ENCODE measurements around the gene ACSM2B. TPM values are rescaled to one million over a fixed set of nuclear protein-coding genes. Genes with fewer than 3 reads are reported as not detected.
"Not testable (repeated sequence)": the region's sequence is repeated elsewhere in the genome, so short reads cannot be mapped to it uniquely, and the experiment has no call there.

The ACSM2B gene
- total RNA-seq, 1 experiment from 2014 or later = not detected

DNA sequence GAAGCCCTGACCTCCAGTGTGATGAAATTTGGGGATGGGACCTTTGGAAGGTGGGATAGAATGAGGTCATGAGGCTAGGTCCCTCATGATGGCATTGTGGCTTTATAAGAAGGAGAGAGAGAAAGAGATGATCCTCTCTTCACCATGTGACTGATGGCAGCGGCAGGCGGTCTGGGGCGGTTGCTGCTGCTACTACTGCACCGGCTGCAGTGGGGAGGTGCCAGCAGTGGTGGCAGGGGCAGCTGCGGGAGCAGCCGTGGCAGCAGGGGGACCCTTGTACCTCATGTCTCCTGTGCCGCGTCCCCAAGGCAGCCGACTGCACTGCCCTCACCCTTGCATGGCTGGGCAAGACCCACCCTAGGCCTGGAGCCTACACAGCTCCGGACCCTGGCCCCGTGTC is 84.7 kb downstream of the ACSM2B start:
- RAD21 ChIA-PET (ENCODE audit: low non-redundant PET in 1 of 2, low total read pairs in 2 of 2, uncharacterized antibody in 2 of 2, unreplicated experiment in 2 of 2); H3K4me1 ChIP-seq (ENCODE audit: control insufficient read depth in 1 of 2, insufficient read depth in 2 of 2, low read length in 2 of 2); POLR2A ChIA-PET; H4K20me1 ChIP-seq (ENCODE audit: insufficient read depth); H3K27ac ChIP-seq (ENCODE audit: low read depth, low read length); intact Hi-C loops (cut with micrococcal nuclease); H3K79me2 ChIP-seq (ENCODE audit: insufficient read depth, low read length); H3K4me3 ChIP-seq (replicated peaks in 1 of 2; ENCODE audit: low read depth in 1 of 2, low read length in 2 of 2); H3K9ac ChIP-seq (ENCODE audit: low read length); ATAC-seq; H3K9me2 ChIP-seq (ENCODE audit: insufficient read depth); H3K27me3 ChIP-seq (ENCODE audit: insufficient read depth, low read length); H3K9me3 ChIP-seq (ENCODE audit: control insufficient read depth in 1 of 2, insufficient read depth in 1 of 2, low read depth in 1 of 2, low read length in 2 of 2); H3K4me2 ChIP-seq (ENCODE audit: low read length); H2AFZ ChIP-seq (ENCODE audit: low read depth, low read length, poor library complexity, severe bottlenecking); DNase-seq (ENCODE audit: low read depth, low spot score); BruUV-seq (replicated peaks); CTCF ChIA-PET; H3K36me3 ChIP-seq (ENCODE audit: control insufficient read depth in 1 of 2, insufficient read depth in 2 of 2, low read length in 2 of 2): not testable (repeated sequence)

DNA sequence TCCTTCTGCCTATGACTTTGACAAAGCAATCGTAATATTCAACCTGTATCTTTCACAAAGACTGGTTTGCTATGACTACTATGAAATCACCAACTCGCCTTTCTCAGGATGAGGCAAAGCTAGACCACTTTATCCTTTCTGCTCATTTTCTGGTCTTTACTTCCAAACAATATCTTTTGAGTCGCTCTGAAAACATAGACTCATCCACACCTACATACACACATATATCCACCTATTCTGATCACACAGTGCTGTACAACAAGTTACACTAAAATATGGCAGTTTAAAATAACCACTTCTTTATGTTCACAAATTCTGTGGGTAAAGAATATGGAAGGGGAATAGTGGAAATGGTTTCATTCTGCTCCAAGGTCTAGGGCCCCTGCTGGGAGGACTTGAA is 85.2 kb downstream of the ACSM2B start:
- CTCF ChIA-PET; ATAC-seq; H3K4me3 ChIP-seq (replicated peaks in 1 of 2; ENCODE audit: low read depth in 1 of 2, low read length in 2 of 2); H3K79me2 ChIP-seq (ENCODE audit: insufficient read depth, low read length); H3K27me3 ChIP-seq (ENCODE audit: insufficient read depth, low read length); intact Hi-C loops (cut with micrococcal nuclease); DNase-seq (ENCODE audit: low read depth, low spot score); H2AFZ ChIP-seq (ENCODE audit: low read depth, low read length, poor library complexity, severe bottlenecking); RAD21 ChIA-PET (ENCODE audit: low non-redundant PET in 1 of 2, low total read pairs in 2 of 2, uncharacterized antibody in 2 of 2, unreplicated experiment in 2 of 2); H3K9me3 ChIP-seq (ENCODE audit: control insufficient read depth in 1 of 2, insufficient read depth in 1 of 2, low read depth in 1 of 2, low read length in 2 of 2); H3K9me2 ChIP-seq (ENCODE audit: insufficient read depth); H3K27ac ChIP-seq (ENCODE audit: low read depth, low read length); H3K4me1 ChIP-seq (ENCODE audit: control insufficient read depth in 1 of 2, insufficient read depth in 2 of 2, low read length in 2 of 2); H4K20me1 ChIP-seq (ENCODE audit: insufficient read depth); H3K4me2 ChIP-seq (ENCODE audit: low read length); BruUV-seq (replicated peaks); POLR2A ChIA-PET; H3K9ac ChIP-seq (ENCODE audit: low read length); H3K36me3 ChIP-seq (ENCODE audit: control insufficient read depth in 1 of 2, insufficient read depth in 2 of 2, low read length in 2 of 2): not testable (repeated sequence)

Other genes with a start within 250 kb of the ACSM2B start
- gene GP2, start 248.9 kb downstream of the ACSM2B start, total RNA-seq (2021; ENCODE audit: unreplicated experiment) = 8.7 TPM
- gene UMOD, start 223.7 kb downstream of the ACSM2B start, total RNA-seq (2021; ENCODE audit: unreplicated experiment) = not detected
- not detected for gene PDILT, start 171.6 kb downstream of the ACSM2B start, total RNA-seq (2021; ENCODE audit: unreplicated experiment)
- not detected for gene ACSM5, start 166.8 kb downstream of the ACSM2B start, total RNA-seq (2021; ENCODE audit: unreplicated experiment)
- gene ACSM2A, start 124.8 kb downstream of the ACSM2B start, total RNA-seq (2021; ENCODE audit: unreplicated experiment) = not detected
- not detected for gene ACSM1, start 121.3 kb upstream of the ACSM2B start, total RNA-seq (2021; ENCODE audit: unreplicated experiment)
- 33.9 TPM for gene THUMPD1, start 165.5 kb upstream of the ACSM2B start, total RNA-seq (2021; ENCODE audit: unreplicated experiment)
- gene ACSM3, start 187.6 kb upstream of the ACSM2B start, total RNA-seq (2021; ENCODE audit: unreplicated experiment) = 15.0 TPM
- gene ERI2, start 230.1 kb upstream of the ACSM2B start, total RNA-seq (2021; ENCODE audit: unreplicated experiment) = 42.1 TPM
- 10.5 TPM for gene REXO5, start 230.2 kb upstream of the ACSM2B start, total RNA-seq (2021; ENCODE audit: unreplicated experiment)